ENCODE results near the gene ZYG11B.

GRCh38 chr1:52693843-52694242 is 32.4 kb upstream of the ZYG11B start:
- no peak for TF ChIP-seq POLR2A (IDR thresholded peaks at IDR 0.05)
- no peak for TF ChIP-seq CTCF (IDR thresholded peaks at IDR 0.05)
